ENCODE results near the gene MTMR3. TPM values are rescaled to one million over a fixed set of nuclear protein-coding genes. Genes with fewer than 3 reads are reported as not detected.

MTMR3 gene
- total RNA-seq, 4 donors from 2014 or later, result 34.9 to 45.9 (median 41.9) TPM

DNA sequence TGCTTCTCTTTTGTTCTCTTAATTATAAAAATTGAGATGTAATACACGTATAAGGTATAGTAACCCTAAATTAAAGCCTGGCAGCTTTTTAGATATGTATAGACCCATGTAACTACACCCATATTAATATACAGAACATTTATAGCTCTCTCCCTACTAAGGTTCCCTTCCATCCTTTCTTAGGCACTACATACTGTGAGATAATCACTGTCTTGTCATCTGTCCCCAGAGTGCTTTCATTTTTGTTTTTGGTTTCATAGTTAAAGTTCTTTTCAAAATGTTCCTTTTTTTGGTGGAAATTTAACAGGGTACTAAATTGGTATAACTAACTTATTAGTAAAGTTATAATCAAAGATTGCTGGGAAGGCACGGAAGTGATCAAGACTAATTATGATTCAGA is 49.2 kb downstream of the MTMR3 start:
- ATAC-seq, result no peak
- Histone ChIP-seq H3K36me3 (no peaks in the 10 kb centered on the region), H3K27me3 (no peaks in the 10 kb centered on the region), H3K9me3 (no peaks in the 10 kb centered on the region), H3K4me3 (no peak overlapping the region), H3K4me1 (peaks cover 0 to 62% (median 3%) of the 10 kb centered on the region in 3 donors), H3K27ac (no peak overlapping the region)
- 85 to 91% methylated on average over 2 of the region's 2 CpGs for WGBS, 2 donors (ENCODE audit: low coverage in 1 of 2)
- TF ChIP-seq EP300 (IDR thresholded peaks at IDR 0.05) (no peak), POLR2AphosphoS5 (IDR thresholded peaks at IDR 0.05) (no peak), POLR2A (IDR thresholded peaks at IDR 0.05) (no peak)
- TF ChIP-seq, protein P1, sequence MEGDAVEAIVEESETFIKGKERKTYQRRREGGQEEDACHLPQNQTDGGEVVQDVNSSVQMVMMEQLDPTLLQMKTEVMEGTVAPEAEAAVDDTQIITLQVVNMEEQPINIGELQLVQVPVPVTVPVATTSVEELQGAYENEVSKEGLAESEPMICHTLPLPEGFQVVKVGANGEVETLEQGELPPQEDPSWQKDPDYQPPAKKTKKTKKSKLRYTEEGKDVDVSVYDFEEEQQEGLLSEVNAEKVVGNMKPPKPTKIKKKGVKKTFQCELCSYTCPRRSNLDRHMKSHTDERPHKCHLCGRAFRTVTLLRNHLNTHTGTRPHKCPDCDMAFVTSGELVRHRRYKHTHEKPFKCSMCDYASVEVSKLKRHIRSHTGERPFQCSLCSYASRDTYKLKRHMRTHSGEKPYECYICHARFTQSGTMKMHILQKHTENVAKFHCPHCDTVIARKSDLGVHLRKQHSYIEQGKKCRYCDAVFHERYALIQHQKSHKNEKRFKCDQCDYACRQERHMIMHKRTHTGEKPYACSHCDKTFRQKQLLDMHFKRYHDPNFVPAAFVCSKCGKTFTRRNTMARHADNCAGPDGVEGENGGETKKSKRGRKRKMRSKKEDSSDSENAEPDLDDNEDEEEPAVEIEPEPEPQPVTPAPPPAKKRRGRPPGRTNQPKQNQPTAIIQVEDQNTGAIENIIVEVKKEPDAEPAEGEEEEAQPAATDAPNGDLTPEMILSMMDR (IDR thresholded peaks at IDR 0.05), result no peak

DNA sequence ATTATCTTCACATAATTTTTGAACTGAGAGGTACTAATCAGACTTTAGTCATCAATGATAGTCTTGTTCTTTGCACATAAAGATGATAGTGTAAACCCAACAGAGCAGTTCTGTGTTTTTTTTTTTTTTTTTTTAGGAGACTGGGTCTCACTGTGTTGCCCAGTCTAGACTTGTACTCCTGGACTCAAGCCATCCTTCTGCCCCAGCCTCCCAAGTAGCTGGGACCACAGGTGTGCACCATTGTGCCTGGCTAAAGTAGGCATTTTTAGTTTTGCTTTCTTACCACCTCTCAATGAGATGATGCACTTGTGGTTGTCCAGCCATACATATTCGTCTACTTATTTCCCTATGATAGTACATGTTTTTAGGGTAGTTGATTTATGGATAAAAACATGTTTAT is 50.6 kb downstream of the MTMR3 start:
- TF ChIP-seq EP300 (IDR thresholded peaks at IDR 0.05), result no peak
- TF ChIP-seq POLR2AphosphoS5 (IDR thresholded peaks at IDR 0.05), result no peak
- no peak for TF ChIP-seq POLR2A (IDR thresholded peaks at IDR 0.05)
- TF ChIP-seq, protein P1 (IDR thresholded peaks at IDR 0.05), result no peak
- peaks cover 0 to 71% (median 3%) of the 10 kb centered on the region in 3 donors for H3K4me1 ChIP-seq
- no peaks in the 10 kb centered on the region for H3K9me3 ChIP-seq
- no peak for ATAC-seq
- no peaks in the 10 kb centered on the region for H3K27me3 ChIP-seq
- no peak overlapping the region for H3K27ac ChIP-seq
- no peak overlapping the region for H3K4me3 ChIP-seq
- 80 to 100% methylated on average over 1 of the region's 1 CpG for WGBS, 2 donors (ENCODE audit: low coverage in 1 of 2)
- no peaks in the 10 kb centered on the region for H3K36me3 ChIP-seq

DNA sequence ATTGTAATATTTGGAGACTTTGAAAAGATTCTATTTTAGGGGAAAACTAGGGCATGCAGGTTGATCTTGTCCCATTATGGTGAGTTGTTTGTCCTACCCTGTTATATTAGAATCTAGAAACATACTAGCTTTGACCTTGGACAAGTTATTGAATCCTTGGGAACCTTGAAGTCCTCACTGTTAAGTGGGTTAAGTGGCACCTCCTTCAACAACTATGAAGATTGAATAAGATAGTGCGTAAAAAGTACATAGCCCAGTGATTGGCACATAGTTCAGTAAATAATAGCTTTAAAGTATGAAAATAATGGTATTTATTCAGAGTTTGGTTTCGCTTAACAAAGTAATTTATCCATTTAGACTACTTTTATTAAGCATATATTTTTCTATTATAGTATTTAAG is 51.6 kb downstream of the MTMR3 start:
- WGBS, 2 donors (ENCODE audit: low coverage in 1 of 2), result 94 to 97% methylated on average over 2 of the region's 2 CpGs
- no peaks in the 10 kb centered on the region for H3K36me3 ChIP-seq

DNA sequence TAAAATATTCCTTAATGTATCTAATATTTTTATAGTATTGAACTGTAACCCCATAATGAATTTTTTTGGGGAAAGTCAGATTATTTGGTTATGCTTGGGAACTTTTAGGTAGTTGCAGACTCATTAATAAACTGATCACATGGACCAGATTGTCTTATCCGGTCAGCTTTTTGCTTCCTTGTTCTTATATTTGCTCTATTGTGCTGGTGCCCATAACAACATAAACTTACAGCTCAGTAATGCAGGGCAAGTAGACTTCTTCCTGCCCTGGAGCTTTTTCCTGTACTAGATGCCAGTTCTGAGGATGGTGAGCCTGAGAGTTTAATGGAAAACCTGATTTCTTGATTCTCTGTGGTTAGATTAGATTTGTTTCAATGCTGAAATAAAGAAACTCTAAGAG is 53.2 kb downstream of the MTMR3 start:
- ATAC-seq, result no peak
- WGBS, 2 donors (ENCODE audit: low coverage in 1 of 2), result 17 to 50% methylated on average over 1 of the region's 1 CpG
- Histone ChIP-seq H3K27ac (no peak overlapping the region), H3K36me3 (no peaks in the 10 kb centered on the region), H3K4me3 (no peak overlapping the region), H3K27me3 (no peaks in the 10 kb centered on the region), H3K9me3 (no peaks in the 10 kb centered on the region), H3K4me1 (peaks cover 0 to 73% (median 3%) of the 10 kb centered on the region in 3 donors)
- TF ChIP-seq, protein P1 (IDR thresholded peaks at IDR 0.05), result no peak
- no peak for TF ChIP-seq POLR2AphosphoS5 (IDR thresholded peaks at IDR 0.05)
- TF ChIP-seq EP300 (IDR thresholded peaks at IDR 0.05), result no peak
- no peak for TF ChIP-seq POLR2A (IDR thresholded peaks at IDR 0.05)

More for the DNA sequence above, 51.6 kb downstream of the MTMR3 start:
- Histone ChIP-seq H3K4me3 (no peak overlapping the region), H3K9me3 (no peaks in the 10 kb centered on the region), H3K4me1 (peaks cover 0 to 71% (median 3%) of the 10 kb centered on the region in 3 donors), H3K27ac (no peak overlapping the region), H3K27me3 (no peaks in the 10 kb centered on the region)
- TF ChIP-seq POLR2AphosphoS5 (IDR thresholded peaks at IDR 0.05) (no peak), POLR2A (IDR thresholded peaks at IDR 0.05) (no peak), EP300 (IDR thresholded peaks at IDR 0.05) (no peak)
- TF ChIP-seq, protein P1 (IDR thresholded peaks at IDR 0.05), result no peak
- ATAC-seq, result no peak

DNA sequence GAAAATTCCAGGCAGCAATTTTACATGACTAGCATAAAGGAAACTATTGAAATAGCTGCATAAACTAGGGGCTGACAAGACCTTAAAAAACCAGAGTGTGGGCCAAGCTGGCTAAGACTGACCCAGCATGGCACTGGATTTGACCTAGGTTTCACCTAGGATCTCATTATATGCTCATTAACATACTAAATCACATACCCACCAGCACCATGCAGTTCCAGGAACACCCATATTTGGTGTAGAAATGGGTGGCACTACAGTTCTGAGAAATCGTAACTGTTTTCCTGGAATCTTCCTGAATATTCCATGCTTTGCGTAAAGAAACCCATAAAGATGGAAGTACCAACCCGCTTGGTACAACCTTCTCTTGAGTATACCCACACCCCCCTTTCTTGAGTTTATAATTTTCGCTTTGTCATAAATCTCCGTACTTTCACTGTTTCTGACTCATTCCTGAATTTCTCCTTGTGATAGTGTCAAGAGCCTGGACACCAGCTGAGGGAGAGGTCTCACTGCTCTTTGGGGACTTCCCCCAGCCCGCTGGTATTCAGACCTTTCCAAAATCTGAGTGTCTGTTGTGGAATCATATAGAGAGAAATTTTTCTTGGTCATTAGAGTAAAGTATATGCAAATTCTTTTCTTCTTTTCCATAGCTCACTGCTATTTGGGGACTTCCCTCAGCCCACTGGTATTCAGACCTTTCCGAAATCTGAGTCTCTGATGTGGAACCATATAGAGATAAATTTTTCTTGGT is 55.1 kb downstream of the MTMR3 start:
- no peak for ATAC-seq
- Histone ChIP-seq H3K9me3 (no peaks in the 10 kb centered on the region), H3K36me3 (no peaks in the 10 kb centered on the region), H3K4me3 (no peak overlapping the region), H3K27me3 (no peaks in the 10 kb centered on the region), H3K27ac (no peak overlapping the region), H3K4me1 (peaks cover 0 to 53% (median 3%) of the 10 kb centered on the region in 3 donors)
- TF ChIP-seq POLR2AphosphoS5 (IDR thresholded peaks at IDR 0.05) (no peak), POLR2A (IDR thresholded peaks at IDR 0.05) (no peak), EP300 (IDR thresholded peaks at IDR 0.05) (no peak)
- TF ChIP-seq, protein P1 (IDR thresholded peaks at IDR 0.05), result no peak
- WGBS, 2 donors (ENCODE audit: low coverage in 1 of 2), result 90 to 94% methylated on average over 7 of the region's 7 CpGs

Measured in gastroesophageal sphincter (tissue), 4 donors.